CD4-positive, alpha-beta memory T cell (primary cell): ENCODE data around the gene STMN1. TPM values are rescaled to one million over a fixed set of nuclear protein-coding genes. Genes with fewer than 3 reads are reported as not detected.

ENCODE experiments used
- CTCF ChIA-PET: fragments of 350-600 bp; sonication (Branson Sonifier 250); formaldehyde crosslinking; loops from one replicate; lab custom pipeline; 2021; ENCODE audit warnings: inconsistent platforms; ENCODE audit not compliant: partially characterized antibody; lab: Charles Lee
- POLR2A ChIA-PET: fragments of 350-600 bp; sonication (Branson Sonifier 250); formaldehyde crosslinking; loops from one replicate; lab custom pipeline; 2021; ENCODE audit not compliant: partially characterized antibody; lab: Charles Lee
- DNase-seq, 5 donors: peaks; one replicate each; pipeline versions ENCODE4 v3.0.0 to v3.0.0-alpha.2; 2020 to 2022; ENCODE audit warnings: mixed read lengths in 1 of 5
- H3K27ac ChIP-seq: one replicate; pipeline ENCODE4 v1.7.0; 2013; ENCODE audit warnings: low read depth, low read length
- H3K27me3 ChIP-seq: 2 replicates; pipeline ENCODE4 v1.7.0; 2013; ENCODE audit warnings: mild to moderate bottlenecking, low read length, moderate library complexity; ENCODE audit not compliant: insufficient read depth
- H3K36me3 ChIP-seq: 2 replicates; pipeline ENCODE4 v1.7.0; 2013; ENCODE audit warnings: mild to moderate bottlenecking, low read length, moderate library complexity; ENCODE audit not compliant: insufficient read depth
- H3K4me1 ChIP-seq: 2 replicates; pipeline ENCODE4 v1.7.0; 2013; ENCODE audit warnings: mild to moderate bottlenecking, low read length, moderate library complexity; ENCODE audit not compliant: insufficient read depth
- H3K4me3 ChIP-seq, 2 donors: one replicate each; pipeline ENCODE4 v1.7.0; 2013; ENCODE audit warnings: low read length in 2 of 2, mild to moderate bottlenecking in 1 of 2
- H3K9me3 ChIP-seq, 2 donors: one replicate each; pipeline ENCODE4 v1.7.0; 2013; ENCODE audit warnings: low read length in 2 of 2, control low read depth in 1 of 2; ENCODE audit not compliant: control insufficient read depth in 1 of 2
- H3K27ac Mint-ChIP-seq, 7 donors: one replicate each; pipeline ENCODE4 v1.8.0; 2020 to 2021; ENCODE audit warnings: mixed read lengths in 7 of 7, mild to moderate bottlenecking in 6 of 7, inconsistent platforms in 3 of 7, moderate library complexity in 3 of 7
- H3K27me3 Mint-ChIP-seq, 2 donors: one replicate each; pipeline ENCODE4 v1.8.0; 2020 to 2021; ENCODE audit warnings: mixed read lengths in 2 of 2
- H3K36me3 Mint-ChIP-seq, 2 donors: one replicate each; pipeline ENCODE4 v1.8.0; 2020 to 2021; ENCODE audit warnings: mixed read lengths in 2 of 2, inconsistent platforms in 1 of 2, mild to moderate bottlenecking in 1 of 2
- H3K4me1 Mint-ChIP-seq, 4 donors: one replicate each; pipeline ENCODE4 v1.8.0; 2020 to 2021; ENCODE audit warnings: mixed read lengths in 4 of 4, mild to moderate bottlenecking in 1 of 4
- H3K4me3 Mint-ChIP-seq, 8 donors: one replicate each; pipeline ENCODE4 v1.8.0; 2020 to 2021; ENCODE audit warnings: mixed read lengths in 8 of 8, mild to moderate bottlenecking in 7 of 8, moderate library complexity in 6 of 8, inconsistent platforms in 3 of 8
- H3K9me3 Mint-ChIP-seq, 8 donors: one replicate each; pipeline ENCODE4 v1.8.0; 2020 to 2021; ENCODE audit warnings: mixed read lengths in 8 of 8, mild to moderate bottlenecking in 5 of 8, inconsistent platforms in 3 of 8, moderate library complexity in 1 of 8
- intact Hi-C: fragments of 100-400 bp; cut with micrococcal nuclease; formaldehyde crosslinking; loops from one replicate; pipeline ENCODE4 v1.15.1; 2023
- polyA plus RNA-seq, 2 donors: library from polyadenylated mRNA; unstranded; fragments of 300-500 nt; fragmentation: Illumina TruSeq; gene quantifications; one replicate each; pipeline ENCODE4 v1.2.3, GENCODE V29; 2021
- total RNA-seq, 2 experiments: library from RNA; stranded (reverse); gene quantifications; one replicate each; pipeline ENCODE4 v1.2.3, GENCODE V29; 2021

Gene STMN1
- total and polyA plus RNA-seq, 4 experiments from 2014 or later, result 34.5 to 85.2 (median 45.4) TPM

- H3K4me1 ChIP-seq, result no peaks in the 10 kb centered on the region
- intact Hi-C loops, result no loop called here
- ChIA-PET CTCF (interaction anchor here (0.7 kb wide), 1 partner anchor 43 kb away, joined by 3 read pairs; no protein-coding TSS in a partner anchor), POLR2A (no interaction called here)
- no peaks in the 10 kb centered on the region for H3K27me3 ChIP-seq
- Mint-ChIP-seq H3K9me3 (no peaks in the 10 kb centered on the region), H3K4me1 (no peaks in the 10 kb centered on the region), H3K27ac (no peak overlapping the region), H3K4me3 (no peak overlapping the region), H3K27me3 (peaks cover 0 to 1% of the 10 kb centered on the region in 2 donors), H3K36me3 (no peaks in the 10 kb centered on the region)
- H3K36me3 ChIP-seq, result no peaks in the 10 kb centered on the region
- DNase-seq, result no peak
- no peaks in the 10 kb centered on the region for H3K9me3 ChIP-seq
- no peak overlapping the region for H3K27ac ChIP-seq
- H3K4me3 ChIP-seq, result no peak overlapping the region
Observed at GRCh38 chr1:25929016-25929415, 22.8 kb upstream of the STMN1 start.

- no peaks in the 10 kb centered on the region for H3K9me3 Mint-ChIP-seq
- H3K36me3 Mint-ChIP-seq, result no peaks in the 10 kb centered on the region
- Histone ChIP-seq H3K27ac (no peak overlapping the region), H3K36me3 (no peaks in the 10 kb centered on the region), H3K27me3 (no peaks in the 10 kb centered on the region), H3K4me3 (no peak overlapping the region), H3K9me3 (no peaks in the 10 kb centered on the region), H3K4me1 (peaks cover 11% of the 10 kb centered on the region)
- no peak overlapping the region for H3K4me3 Mint-ChIP-seq
- ChIA-PET POLR2A (no interaction called here), CTCF (no interaction called here)
- DNase-seq, result no peak
- H3K27me3 Mint-ChIP-seq, result no peaks in the 10 kb centered on the region
- H3K27ac Mint-ChIP-seq, result peak overlapping the region in 1 of 7 donors; percentile 36
- H3K4me1 Mint-ChIP-seq, result peaks cover 5 to 9% (median 7%) of the 10 kb centered on the region in 4 donors
- intact Hi-C loops, result no loop called here
Observed at GRCh38 chr1:25927521-25928265, 21.5 kb upstream of the STMN1 start.

- H3K9me3 ChIP-seq, result no peaks in the 10 kb centered on the region
- no peaks in the 10 kb centered on the region for H3K27me3 ChIP-seq
- Mint-ChIP-seq H3K27me3 (no peaks in the 10 kb centered on the region), H3K36me3 (no peaks in the 10 kb centered on the region), H3K4me1 (peaks cover 12 to 17% (median 13%) of the 10 kb centered on the region in 4 donors), H3K9me3 (no peaks in the 10 kb centered on the region), H3K4me3 (no peak overlapping the region), H3K27ac (peak overlapping the region in 1 of 7 donors; percentile 48)
- CTCF ChIA-PET, result no interaction called here
- no peak for DNase-seq
- H3K36me3 ChIP-seq, result no peaks in the 10 kb centered on the region
- H3K4me3 ChIP-seq, result no peak overlapping the region
- no peak overlapping the region for H3K27ac ChIP-seq
- POLR2A ChIA-PET, result interaction anchor here (0.8 kb wide), 1 partner anchor 22 kb away, joined by 3 read pairs; no protein-coding TSS in a partner anchor
- H3K4me1 ChIP-seq, result peaks cover 19% of the 10 kb centered on the region
- intact Hi-C loops, result no loop called here
Observed at GRCh38 chr1:25926731-25927496, 20.7 kb upstream of the STMN1 start.

- H3K4me3 ChIP-seq, result no peak overlapping the region
- no peak for DNase-seq
- no peaks in the 10 kb centered on the region for H3K36me3 ChIP-seq
- H3K9me3 ChIP-seq, result no peaks in the 10 kb centered on the region
- ChIA-PET CTCF (interaction anchor here (0.9 to 2.0 kb wide), 3 partner anchors 10 to 73 kb away, joined by 3 to 7 read pairs (median 5); partner anchors contain the start of gene PAFAH2), POLR2A (interaction anchor here (0.9 kb wide), 1 partner anchor 46 kb away, joined by 3 read pairs; no protein-coding TSS in a partner anchor)
- peaks cover 2 to 3% of the 10 kb centered on the region in 2 donors for H3K27me3 Mint-ChIP-seq
- H3K36me3 Mint-ChIP-seq, result no peaks in the 10 kb centered on the region
- H3K4me1 ChIP-seq, result peaks cover 22% of the 10 kb centered on the region
- no peaks in the 10 kb centered on the region for H3K9me3 Mint-ChIP-seq
- no peak overlapping the region for H3K27ac ChIP-seq
- intact Hi-C loops, result no loop called here
- H3K27ac Mint-ChIP-seq, result peak overlapping the region in 1 of 7 donors; percentile 4
- no peak overlapping the region for H3K4me3 Mint-ChIP-seq
- no peaks in the 10 kb centered on the region for H3K27me3 ChIP-seq
- peaks cover 13 to 26% (median 15%) of the 10 kb centered on the region in 4 donors for H3K4me1 Mint-ChIP-seq
Observed at GRCh38 chr1:25924454-25924853, 18.2 kb upstream of the STMN1 start.

GRCh38 chr1:25922971-25923552 is 16.8 kb upstream of the STMN1 start:
- H3K4me3 Mint-ChIP-seq, result peak overlapping the region; percentile 74 to 90 (median 83)
- no peak overlapping the region for H3K27ac ChIP-seq
- H3K4me1 ChIP-seq, result peaks cover 29% of the 10 kb centered on the region
- intact Hi-C loops, result loop anchor here (2.0 kb wide), 1 partner anchor 16 kb away; the partner anchor contains the start of gene STMN1
- peak overlapping the region; percentile 17 to 54 for H3K4me3 ChIP-seq
- H3K27me3 Mint-ChIP-seq, result peaks cover 2 to 3% of the 10 kb centered on the region in 2 donors
- H3K27ac Mint-ChIP-seq, result peak overlapping the region in 5 of 7 donors; percentile 18 to 76 (median 35)
- H3K9me3 ChIP-seq, result no peaks in the 10 kb centered on the region
- no peaks in the 10 kb centered on the region for H3K27me3 ChIP-seq
- CTCF ChIA-PET, result interaction anchor here (0.7 to 3.7 kb wide), 6 partner anchors 19 to 74 kb away, joined by 3 to 22 read pairs (median 4); partner anchors contain the start of gene PAFAH2
- no peaks in the 10 kb centered on the region for H3K36me3 Mint-ChIP-seq
- POLR2A ChIA-PET, result interaction anchor here (1.0 to 3.9 kb wide), 10 partner anchors 11 to 74 kb away, joined by 3 to 23 read pairs (median 5); partner anchors contain the start of gene PAFAH2
- peaks cover 15 to 29% (median 18%) of the 10 kb centered on the region in 4 donors for H3K4me1 Mint-ChIP-seq
- no peaks in the 10 kb centered on the region for H3K9me3 Mint-ChIP-seq
- no peaks in the 10 kb centered on the region for H3K36me3 ChIP-seq
- peak in 1 of 5 donors; percentile 45 for DNase-seq

GRCh38 chr1:25922056-25922970 is 16.1 kb upstream of the STMN1 start:
- intact Hi-C loops, result loop anchor here (2.0 kb wide), 1 partner anchor 16 kb away; the partner anchor contains the start of gene STMN1
- Mint-ChIP-seq H3K36me3 (no peaks in the 10 kb centered on the region), H3K4me3 (peak overlapping the region; percentile 85 to 92 (median 88))

More at GRCh38 chr1:25922056-25922970, 16.1 kb upstream of the STMN1 start:
- Mint-ChIP-seq H3K27ac (peak overlapping the region; percentile 49 to 90 (median 65)), H3K9me3 (no peaks in the 10 kb centered on the region), H3K27me3 (peaks cover 2 to 3% of the 10 kb centered on the region in 2 donors), H3K4me1 (peaks cover 19 to 33% (median 23%) of the 10 kb centered on the region in 4 donors)
- ChIA-PET POLR2A (interaction anchor here (0.7 to 3.9 kb wide), 12 partner anchors 12 to 75 kb away, joined by 3 to 23 read pairs (median 4); partner anchors contain the start of gene PAFAH2), CTCF (interaction anchor here (0.7 to 3.7 kb wide), 6 partner anchors 18 to 75 kb away, joined by 3 to 22 read pairs (median 4); partner anchors contain the start of gene PAFAH2)
- peak; percentile 46 to 60 (median 57) for DNase-seq
- H3K4me1 ChIP-seq, result peaks cover 36% of the 10 kb centered on the region
- no peaks in the 10 kb centered on the region for H3K27me3 ChIP-seq
- H3K27ac ChIP-seq, result no peak overlapping the region
- H3K36me3 ChIP-seq, result no peaks in the 10 kb centered on the region
- peak overlapping the region; percentile 17 to 54 for H3K4me3 ChIP-seq
- H3K9me3 ChIP-seq, result no peaks in the 10 kb centered on the region
